IMR-90 (cell line): ENCODE data around the gene RAB34. TPM values are rescaled to one million over a fixed set of nuclear protein-coding genes. Genes with fewer than 3 reads are reported as not detected.

Experiments
- ATAC-seq: fragments of 200-7000 bp; cut with Tn5 transposase; 2 replicates; pipeline ENCODE4 v1.9.1; 2020; ENCODE audit warnings: low read depth, mild to moderate bottlenecking, moderate library complexity
- BruUV-seq: library from RNA; stranded (reverse); fragments of 400-500 nt; replicated peaks from 2 replicates; lab custom pipeline; 2021; lab: Mats Ljungman, UMichigan
- CTCF ChIA-PET: fragments of 300-600 bp; formaldehyde crosslinking; extraction: SDS; loops from one replicate; lab custom pipeline; 2021; ENCODE audit warnings: antibody characterized with exemption; lab: Yijun Ruan, JAX
- POLR2A ChIA-PET: fragments of 300-600 bp; sonication (Branson Sonifier 250); formaldehyde crosslinking; loops from one replicate; lab custom pipeline; 2022; ENCODE audit warnings: antibody characterized with exemption; ENCODE audit not compliant: unreplicated experiment; lab: Charles Lee
- DNase-seq: peaks from one replicate; pipeline ENCODE4 v3.0.0; 2013
- H2AFZ ChIP-seq: replicated peaks from 2 replicates; pipeline ENCODE3; 2013; ENCODE audit warnings: low read length, mild to moderate bottlenecking; ENCODE audit not compliant: poor library complexity
- H2AK5ac ChIP-seq: 2 replicates; pipeline ENCODE4 v1.6.1; 2013; ENCODE audit warnings: low read depth, low read length, inconsistent platforms
- H2AK9ac ChIP-seq: replicated peaks from 2 replicates; pipeline ENCODE3; 2013; ENCODE audit warnings: mild to moderate bottlenecking, low read depth, low read length, moderate library complexity; ENCODE audit not compliant: poor library complexity
- H2BK120ac ChIP-seq: 2 replicates; pipeline ENCODE4 v1.6.1; 2013; ENCODE audit warnings: low read depth, low read length, inconsistent platforms
- H2BK15ac ChIP-seq: 3 replicates; pipeline ENCODE4 v1.6.1; 2013; ENCODE audit warnings: low read depth, low read length, inconsistent platforms
- H2BK20ac ChIP-seq: 2 replicates; pipeline ENCODE4 v1.6.1; 2013; ENCODE audit warnings: low read depth, mild to moderate bottlenecking, inconsistent platforms, low read length, moderate library complexity
- H2BK5ac ChIP-seq: 2 replicates; pipeline ENCODE4 v1.6.1; 2013; ENCODE audit warnings: mild to moderate bottlenecking, low read depth, low read length, inconsistent platforms; ENCODE audit not compliant: poor library complexity, severe bottlenecking
- H3K14ac ChIP-seq: replicated peaks from 2 replicates; pipeline ENCODE4 v1.6.1; 2013; ENCODE audit warnings: low read depth, low read length, inconsistent platforms
- H3K18ac ChIP-seq: 2 replicates; pipeline ENCODE4 v1.6.1; 2013; ENCODE audit warnings: low read depth, low read length, control low read depth
- H3K23ac ChIP-seq: 2 replicates; pipeline ENCODE4 v1.6.1; 2013; ENCODE audit warnings: low read depth, low read length, inconsistent platforms
- H3K27ac ChIP-seq: 2 replicates; pipeline ENCODE4 v1.5.1; 2013; ENCODE audit warnings: mild to moderate bottlenecking, control low read depth, low read length; ENCODE audit not compliant: insufficient read depth
- H3K27me3 ChIP-seq: 2 replicates; pipeline ENCODE4 v1.6.1; 2013; ENCODE audit warnings: low read length; ENCODE audit not compliant: control insufficient read depth, insufficient read depth
- H3K36me3 ChIP-seq: 2 replicates; pipeline ENCODE4 v1.6.1; 2013; ENCODE audit warnings: low read length, mixed read lengths; ENCODE audit not compliant: control insufficient read depth, insufficient read depth
- H3K4ac ChIP-seq: 2 replicates; pipeline ENCODE4 v1.6.1; 2013; ENCODE audit warnings: low read depth, low read length, inconsistent platforms
- H3K4me1 ChIP-seq: 2 replicates; pipeline ENCODE4 v1.6.1; 2013; ENCODE audit warnings: low read length, mixed read lengths; ENCODE audit not compliant: control insufficient read depth, insufficient read depth
- H3K4me2 ChIP-seq: 2 replicates; pipeline ENCODE4 v1.6.1; 2013; ENCODE audit warnings: low read depth, mild to moderate bottlenecking, control low read depth, low read length, moderate library complexity
- H3K4me3 ChIP-seq: 2 replicates; pipeline ENCODE4 v1.5.1; 2013; ENCODE audit warnings: low read depth, mild to moderate bottlenecking, control low read depth, low read length, moderate library complexity; ENCODE audit not compliant: insufficient read depth
- H3K56ac ChIP-seq: 2 replicates; pipeline ENCODE4 v1.6.1; 2013; ENCODE audit warnings: low read length, inconsistent platforms; ENCODE audit not compliant: insufficient read depth; ENCODE audit errors: extremely low read depth
- H3K79me1 ChIP-seq, 2 experiments: 2 replicates each; pipeline ENCODE4 v1.6.1; 2013; ENCODE audit warnings: low read length in 2 of 2, inconsistent platforms in 1 of 2, low read depth in 1 of 2
- H3K9ac ChIP-seq: 2 replicates; pipeline ENCODE4 v1.6.1; 2013; ENCODE audit warnings: low read depth, low read length, control low read depth
- H3K9me1 ChIP-seq: 2 replicates; pipeline ENCODE4 v1.6.1; 2013; ENCODE audit warnings: low read length, inconsistent platforms; ENCODE audit not compliant: insufficient read depth
- H3K9me3 ChIP-seq: 2 replicates; pipeline ENCODE4 v1.6.1; 2013; ENCODE audit warnings: low read length; ENCODE audit not compliant: control insufficient read depth, insufficient read depth
- H4K20me1 ChIP-seq: 2 replicates; pipeline ENCODE4 v1.6.1; 2013; ENCODE audit warnings: low read length, inconsistent platforms; ENCODE audit not compliant: insufficient read depth
- H4K5ac ChIP-seq: 2 replicates; pipeline ENCODE4 v1.6.1; 2013; ENCODE audit warnings: mild to moderate bottlenecking, low read depth, low read length, control low read depth
- H4K8ac ChIP-seq, 2 experiments: 2 replicates each; pipeline ENCODE4 v1.6.1; 2013; ENCODE audit warnings: low read depth in 2 of 2, low read length in 2 of 2, control low read depth in 1 of 2, inconsistent platforms in 1 of 2
- H4K91ac ChIP-seq: 2 replicates; pipeline ENCODE4 v1.6.1; 2013; ENCODE audit warnings: low read depth, low read length, inconsistent platforms; ENCODE audit not compliant: insufficient read depth
- BHLHE40 ChIP-seq: fragments of 150-350 bp; IDR thresholded peaks from 2 replicates; pipeline ENCODE4 v1.6.1; 2016; ENCODE audit warnings: mild to moderate bottlenecking, low read depth, low read length
- CEBPB ChIP-seq: IDR thresholded peaks from 2 replicates; pipeline ENCODE4 v1.6.1; 2012; ENCODE audit warnings: low read depth, low read length, improper control_type of control experiment
- CHD1 ChIP-seq: IDR thresholded peaks from 2 replicates; pipeline ENCODE4 v1.6.1; 2012; ENCODE audit warnings: low read depth, low read length, improper control_type of control experiment
- CTCF ChIP-seq: conservative IDR thresholded peaks from 2 replicates; pipeline ENCODE4 v1.5.1; 2012; ENCODE audit warnings: mild to moderate bottlenecking, low read depth, low read length, improper control_type of control experiment
- ELK1 ChIP-seq: fragments of 150-350 bp; IDR thresholded peaks from 2 replicates; pipeline ENCODE4 v1.6.1; 2016; ENCODE audit warnings: low read depth, mild to moderate bottlenecking, low read length, moderate library complexity, borderline replicate concordance
- FOS ChIP-seq: fragments of 150-350 bp; IDR thresholded peaks from 2 replicates; pipeline ENCODE4 v1.6.1; 2016; ENCODE audit warnings: low read depth, low read length
- MAFK ChIP-seq: IDR thresholded peaks from 2 replicates; pipeline ENCODE4 v1.6.1; 2012; ENCODE audit warnings: low read depth, low read length, improper control_type of control experiment
- MAZ ChIP-seq: IDR thresholded peaks from 2 replicates; pipeline ENCODE4 v1.6.1; 2012; ENCODE audit warnings: low read depth, mild to moderate bottlenecking, low read length, improper control_type of control experiment, moderate library complexity, borderline replicate concordance
- MXI1 ChIP-seq: IDR thresholded peaks from 2 replicates; pipeline ENCODE4 v1.6.1; 2012; ENCODE audit warnings: low read depth, mild to moderate bottlenecking, low read length, moderate library complexity, borderline replicate concordance
- NFE2L2 ChIP-seq: fragments of 150-350 bp; IDR thresholded peaks from 2 replicates; pipeline ENCODE4 v1.6.1; 2016; ENCODE audit warnings: low read depth, mild to moderate bottlenecking, low read length
- POLR2A ChIP-seq: IDR thresholded peaks from 2 replicates; pipeline ENCODE4 v1.6.1; 2012; ENCODE audit warnings: mild to moderate bottlenecking, low read depth, low read length
- RAD21 ChIP-seq: IDR thresholded peaks from 2 replicates; pipeline ENCODE4 v1.6.1; 2012; ENCODE audit warnings: low read length, improper control_type of control experiment
- RCOR1 ChIP-seq: IDR thresholded peaks from 2 replicates; pipeline ENCODE4 v1.6.1; 2012; ENCODE audit warnings: mild to moderate bottlenecking, low read length, improper control_type of control experiment; ENCODE audit not compliant: insufficient replicate concordance
- RFX5 ChIP-seq: IDR thresholded peaks from 2 replicates; pipeline ENCODE4 v1.8.0; 2012; ENCODE audit warnings: low read depth, mild to moderate bottlenecking, low read length, moderate library complexity
- SMC3 ChIP-seq: fragments of 150-350 bp; IDR thresholded peaks from 2 replicates; pipeline ENCODE4 v1.6.1; 2016; ENCODE audit warnings: low read depth, mild to moderate bottlenecking, antibody characterized with exemption, low read length, moderate library complexity
- whole genome bisulfite sequencing, 2 experiments: methylation state at CpG; one replicate each; pipeline versions ENCODE4 v1.1.5 to v1.1.7; 2013; ENCODE audit warnings: missing lambda C conversion rate in 2 of 2; ENCODE audit not compliant: insufficient read length in 1 of 2; ENCODE audit errors: extremely low coverage in 2 of 2; 5-methylcytosine and 5-hydroxymethylcytosine counted together
- dilution Hi-C: fragments of 300-500 bp; cut with HindIII; formaldehyde crosslinking; loops from one replicate; pipeline ENCODE4 v1.14.3; 2018; ENCODE audit warnings: low sequenced_read_pairs; ENCODE audit not compliant: unreplicated experiment
- in situ Hi-C: fragments of 300-500 bp; cut with MboI; formaldehyde crosslinking; loops from 3 replicates; pipeline ENCODE4 v1.14.3; 2019; ENCODE audit warnings: low sequenced_read_pairs, inconsistent platforms, mixed read lengths
- intact Hi-C: fragments of 100-400 bp; cut with micrococcal nuclease; formaldehyde crosslinking; loops from 2 replicates; pipeline ENCODE4 v1.10.0; 2022
- polyA plus RNA-seq, 3 experiments: library from polyadenylated mRNA; depleted of rRNA; stranded (reverse); fragments of >200 nt; gene quantifications; 2 replicates each; pipeline ENCODE4 v1.2.3, GENCODE V29; 2012; ENCODE audit warnings: low replicate concordance in 1 of 3
- total RNA-seq: library from RNA; depleted of rRNA; stranded (reverse); fragments of >200 nt; gene quantifications from 2 replicates; pipeline ENCODE4 v1.2.3, GENCODE V29; 2012
- TF ChIP-seq, protein P1 (sequence below): fragments of 150-350 bp; IDR thresholded peaks from 2 replicates; pipeline ENCODE4 v1.6.1; 2017; ENCODE audit warnings: mild to moderate bottlenecking, antibody characterized with exemption, low read length, low read depth

The RAB34 gene
- total and polyA plus RNA-seq, 2 of the 4 experiments (the other 2 are of a cell fraction) = 351 to 387 TPM

- Histone ChIP-seq H4K91ac (no peak overlapping the region), H3K9me3 (no peaks in the 10 kb centered on the region), H3K4me2 (no peak overlapping the region), H4K20me1 (no peaks in the 10 kb centered on the region; the same call in 1 of the 2 replicates), H2BK120ac (no peak overlapping the region), H2AK9ac (no peak overlapping the region), H3K18ac (no peak overlapping the region), H3K4me1 (no peaks in the 10 kb centered on the region), H3K36me3 (peaks cover 71% of the 10 kb centered on the region), H2BK20ac (no peak overlapping the region), H4K8ac (no peak overlapping the region), H3K9ac (no peak overlapping the region), H3K4me3 (no peak overlapping the region), H3K14ac (no peak overlapping the region), H3K27me3 (no peaks in the 10 kb centered on the region), H3K27ac (no peak overlapping the region), H2BK15ac (no peak overlapping the region), H4K5ac (no peak overlapping the region), H3K23ac (no peak overlapping the region), H2BK5ac (no peak overlapping the region), H3K9me1 (peaks cover 4% of the 10 kb centered on the region; the same call in 1 of the 2 replicates), H2AK5ac (no peak overlapping the region), H2AFZ (no peak overlapping the region), H3K56ac (no peak overlapping the region), H3K79me1 (peaks cover 3% of the 10 kb centered on the region in 2 experiments; a peak in 1 of 4 replicates), H3K4ac (no peak overlapping the region)
- dilution Hi-C loops (no loop called here), in situ Hi-C loops (no loop called here), intact Hi-C loops (no loop called here)
- TF ChIP-seq CHD1 = no peak
- no peak for TF ChIP-seq CEBPB
- no peak for TF ChIP-seq BHLHE40
- TF ChIP-seq, protein P1, sequence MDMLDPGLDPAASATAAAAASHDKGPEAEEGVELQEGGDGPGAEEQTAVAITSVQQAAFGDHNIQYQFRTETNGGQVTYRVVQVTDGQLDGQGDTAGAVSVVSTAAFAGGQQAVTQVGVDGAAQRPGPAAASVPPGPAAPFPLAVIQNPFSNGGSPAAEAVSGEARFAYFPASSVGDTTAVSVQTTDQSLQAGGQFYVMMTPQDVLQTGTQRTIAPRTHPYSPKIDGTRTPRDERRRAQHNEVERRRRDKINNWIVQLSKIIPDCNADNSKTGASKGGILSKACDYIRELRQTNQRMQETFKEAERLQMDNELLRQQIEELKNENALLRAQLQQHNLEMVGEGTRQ = no peak
- no peak for TF ChIP-seq POLR2A
- TF ChIP-seq MXI1 = no peak
- no peak for TF ChIP-seq MAZ
- TF ChIP-seq FOS = no peak
- no peak for TF ChIP-seq RFX5
- no peak for TF ChIP-seq SMC3
- no peak for TF ChIP-seq ELK1
- no peak for TF ChIP-seq NFE2L2
- no peak for TF ChIP-seq MAFK
- no peak for TF ChIP-seq RCOR1
- no peak for TF ChIP-seq CTCF
- no peak for TF ChIP-seq RAD21
- DNase-seq (no peak), ATAC-seq (no peak)
- ChIA-PET POLR2A (no interaction called here), CTCF (no interaction called here)
- 89% methylated on average over 11 of the region's 16 CpGs; no CpG with 5 or more reads in 1 of the 2 experiments for WGBS, 2 experiments
- no TSS peak for BruUV-seq
Measured at GRCh38 chr17:28703552-28704218, 14.0 kb downstream of the RAB34 start.
